Activated CD8-positive, alpha-beta memory T cell treated with anti-CD3 and anti-CD28 coated beads, Interleukin-2, amount 50 U/mL, for 48 hours (primary cell): ENCODE measurements around the gene ADAM11.
"Not testable (repeated sequence)": the region's sequence is repeated elsewhere in the genome, so short reads cannot be mapped to it uniquely, and the experiment has no call there.

ENCODE experiments used
- DNase-seq: peaks from one replicate; pipeline ENCODE4 v3.0.0-alpha.2; 2020

Gene ADAM11, protein sequence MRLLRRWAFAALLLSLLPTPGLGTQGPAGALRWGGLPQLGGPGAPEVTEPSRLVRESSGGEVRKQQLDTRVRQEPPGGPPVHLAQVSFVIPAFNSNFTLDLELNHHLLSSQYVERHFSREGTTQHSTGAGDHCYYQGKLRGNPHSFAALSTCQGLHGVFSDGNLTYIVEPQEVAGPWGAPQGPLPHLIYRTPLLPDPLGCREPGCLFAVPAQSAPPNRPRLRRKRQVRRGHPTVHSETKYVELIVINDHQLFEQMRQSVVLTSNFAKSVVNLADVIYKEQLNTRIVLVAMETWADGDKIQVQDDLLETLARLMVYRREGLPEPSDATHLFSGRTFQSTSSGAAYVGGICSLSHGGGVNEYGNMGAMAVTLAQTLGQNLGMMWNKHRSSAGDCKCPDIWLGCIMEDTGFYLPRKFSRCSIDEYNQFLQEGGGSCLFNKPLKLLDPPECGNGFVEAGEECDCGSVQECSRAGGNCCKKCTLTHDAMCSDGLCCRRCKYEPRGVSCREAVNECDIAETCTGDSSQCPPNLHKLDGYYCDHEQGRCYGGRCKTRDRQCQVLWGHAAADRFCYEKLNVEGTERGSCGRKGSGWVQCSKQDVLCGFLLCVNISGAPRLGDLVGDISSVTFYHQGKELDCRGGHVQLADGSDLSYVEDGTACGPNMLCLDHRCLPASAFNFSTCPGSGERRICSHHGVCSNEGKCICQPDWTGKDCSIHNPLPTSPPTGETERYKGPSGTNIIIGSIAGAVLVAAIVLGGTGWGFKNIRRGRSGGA

DNA sequence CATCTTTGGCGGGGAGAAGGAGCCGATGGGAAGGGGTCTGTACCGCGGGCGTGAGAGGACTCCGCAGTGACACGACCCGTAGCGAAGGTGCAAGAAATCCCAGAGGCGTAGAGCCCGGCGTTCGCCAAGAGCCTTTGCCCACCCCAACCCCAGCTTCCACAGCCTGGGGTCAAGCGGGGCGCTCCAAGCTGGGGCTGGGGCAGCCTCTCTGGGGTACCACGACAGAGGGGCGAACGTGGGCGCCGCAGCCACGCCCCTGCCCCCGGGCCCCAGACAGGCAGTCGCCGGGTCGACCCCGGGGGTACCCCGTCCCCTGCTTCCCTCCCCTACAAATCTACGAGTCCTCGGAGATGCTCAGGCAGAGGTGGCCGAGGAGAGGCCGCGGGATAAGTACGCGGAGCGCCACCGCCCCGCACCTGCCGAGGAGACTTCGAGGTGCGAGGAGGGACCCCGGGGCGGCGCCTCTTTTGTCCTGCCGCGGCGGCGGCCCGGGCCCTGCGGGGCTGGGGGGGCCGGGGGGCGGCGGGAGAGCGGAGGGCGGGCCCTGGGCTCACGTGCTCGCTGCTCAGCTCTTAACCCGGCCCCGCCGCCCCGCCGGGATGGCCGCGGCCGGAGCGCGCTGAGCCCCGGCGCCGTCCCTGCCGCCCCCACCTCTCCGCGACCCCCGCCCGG, at the start of gene ADAM11:
Gene ADAM11, plus strand, starts transcription at position 575 of the 672 bp plus-strand sequence. CDS start 212 bp downstream, outside the sequence.
- no peak for DNase-seq

DNA sequence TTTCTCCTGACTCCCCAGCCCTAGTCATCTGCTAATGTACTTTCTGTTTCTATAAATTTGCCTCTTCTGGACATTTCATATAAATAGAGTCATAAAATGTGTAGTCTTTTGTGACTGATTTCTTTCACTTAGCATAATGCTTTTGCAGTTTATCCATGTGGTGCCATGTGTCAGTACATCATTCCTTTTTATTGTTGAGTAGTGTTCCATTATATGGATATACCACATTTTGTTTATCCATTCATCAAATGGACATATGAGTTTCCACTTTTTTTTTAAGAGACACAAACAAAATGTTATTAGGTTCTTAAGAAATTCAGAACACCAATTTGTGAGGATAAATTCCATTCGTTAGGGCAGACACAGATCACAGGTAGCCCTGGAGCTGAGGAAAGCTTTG, 39.3 kb upstream of the ADAM11 start:
- no peak for DNase-seq

DNA sequence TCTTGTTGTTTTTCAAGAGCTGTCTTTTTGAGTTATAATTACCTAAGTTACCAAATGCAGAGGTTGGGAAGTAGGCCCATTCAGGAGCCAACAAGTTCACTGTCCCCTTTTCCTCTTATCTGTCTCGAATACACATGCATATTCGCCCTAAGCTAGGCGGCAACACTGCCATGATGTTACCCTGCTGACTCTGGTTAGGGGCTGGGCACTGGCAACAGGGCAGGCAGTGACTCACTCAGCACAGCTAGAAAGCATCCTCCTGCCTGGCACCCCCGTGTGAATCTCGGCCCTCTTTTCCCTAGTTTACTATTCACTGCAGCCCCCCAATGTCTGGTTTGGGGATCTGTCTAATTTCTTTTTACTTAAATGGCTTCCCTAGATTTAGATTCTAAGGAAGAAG, 36.5 kb upstream of the ADAM11 start:
- DNase-seq = no peak

DNA sequence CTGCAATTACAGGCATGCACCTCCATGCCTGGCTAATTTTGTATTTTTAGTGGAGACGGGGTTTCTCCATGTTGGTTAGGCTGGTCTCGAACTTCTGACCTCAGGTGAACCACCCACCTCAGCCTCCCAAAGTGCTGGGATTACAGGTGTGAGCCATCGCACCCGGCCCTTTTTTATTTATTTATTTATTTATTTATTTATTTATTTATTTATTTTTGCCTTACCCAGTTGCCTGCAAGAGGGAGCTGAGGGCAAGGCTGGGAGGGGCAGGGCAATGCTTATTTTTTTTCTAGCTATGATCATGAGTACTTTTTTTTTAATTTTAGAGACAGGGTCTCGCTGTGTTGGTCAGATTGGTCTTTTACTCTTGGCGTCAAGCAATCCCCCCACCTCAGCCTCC, 32.7 kb upstream of the ADAM11 start:
- DNase-seq = not testable (repeated sequence)

DNA sequence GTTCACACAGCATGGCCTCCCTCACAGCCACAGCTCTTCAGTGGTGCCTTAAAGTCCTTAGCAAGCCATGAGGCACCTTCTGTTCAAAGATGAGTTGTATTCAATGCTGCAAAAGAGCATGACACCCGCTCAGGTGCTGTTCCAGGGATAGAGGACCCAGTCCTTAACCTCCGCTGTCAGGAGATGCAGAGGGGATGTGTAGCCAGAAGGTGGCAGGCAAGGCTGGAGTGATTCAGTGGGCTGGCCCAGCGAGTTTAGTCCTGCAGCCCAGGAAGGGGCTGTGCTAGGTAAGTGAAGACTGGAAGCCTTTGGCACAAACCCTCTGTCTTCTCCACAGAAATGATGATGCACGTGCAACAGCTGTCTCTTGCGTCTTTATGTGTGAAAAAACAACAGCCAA, 25.0 kb upstream of the ADAM11 start:
- DNase-seq = no peak

DNA sequence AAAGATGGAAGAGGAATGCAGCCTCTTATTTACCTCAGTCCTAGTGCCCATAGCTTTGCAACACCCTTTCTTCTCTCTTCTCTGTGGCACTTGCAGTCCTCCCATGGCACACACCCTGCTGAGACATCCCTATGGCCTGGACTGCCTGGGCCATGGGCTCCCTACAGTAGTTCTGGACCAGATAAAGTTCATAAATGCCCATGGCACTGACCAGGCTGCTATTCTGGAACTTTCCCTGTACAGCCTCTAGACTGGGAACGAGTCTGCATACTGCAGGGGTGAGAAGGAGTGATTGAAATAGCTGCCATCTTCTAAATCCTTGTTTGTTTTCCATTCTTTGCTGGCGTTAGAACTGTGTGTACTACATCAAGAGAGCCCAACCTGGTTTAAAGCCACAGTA, 24.5 kb upstream of the ADAM11 start:
- no peak for DNase-seq

DNA sequence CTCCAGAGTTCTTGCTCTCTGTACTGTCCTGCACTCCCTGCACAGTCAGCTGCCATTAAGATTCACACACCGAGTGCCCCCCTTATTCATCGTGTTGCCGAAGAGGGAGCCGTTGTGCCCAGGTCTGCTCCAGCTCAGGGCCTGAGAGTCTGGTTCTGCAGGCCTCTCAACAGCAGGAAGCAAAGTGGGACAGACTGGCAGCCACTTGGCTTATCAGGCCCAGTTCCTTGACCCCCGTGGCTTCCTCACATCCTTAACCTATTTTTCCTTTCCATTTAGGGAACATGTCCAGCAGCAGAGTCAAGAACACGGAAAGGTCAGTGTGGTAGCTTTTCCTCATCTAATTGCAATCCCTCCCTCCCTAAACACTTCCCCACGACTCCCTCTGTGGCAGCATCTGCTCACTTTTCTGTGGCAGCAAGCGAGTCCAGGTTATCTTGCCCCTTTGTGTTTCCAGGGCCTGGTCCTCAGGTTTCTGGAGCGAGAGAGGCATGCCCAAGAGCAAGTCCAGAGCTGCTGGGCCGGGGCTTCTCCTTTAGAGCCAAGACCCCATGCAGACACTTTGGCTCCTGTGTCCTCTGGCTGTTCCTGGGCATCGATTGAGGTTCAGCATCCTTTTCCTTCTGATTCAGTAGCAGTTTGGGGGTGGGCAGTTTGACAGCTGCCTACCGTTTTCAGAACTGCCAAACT, 22.1 kb upstream of the ADAM11 start:
- DNase-seq = no peak

DNA sequence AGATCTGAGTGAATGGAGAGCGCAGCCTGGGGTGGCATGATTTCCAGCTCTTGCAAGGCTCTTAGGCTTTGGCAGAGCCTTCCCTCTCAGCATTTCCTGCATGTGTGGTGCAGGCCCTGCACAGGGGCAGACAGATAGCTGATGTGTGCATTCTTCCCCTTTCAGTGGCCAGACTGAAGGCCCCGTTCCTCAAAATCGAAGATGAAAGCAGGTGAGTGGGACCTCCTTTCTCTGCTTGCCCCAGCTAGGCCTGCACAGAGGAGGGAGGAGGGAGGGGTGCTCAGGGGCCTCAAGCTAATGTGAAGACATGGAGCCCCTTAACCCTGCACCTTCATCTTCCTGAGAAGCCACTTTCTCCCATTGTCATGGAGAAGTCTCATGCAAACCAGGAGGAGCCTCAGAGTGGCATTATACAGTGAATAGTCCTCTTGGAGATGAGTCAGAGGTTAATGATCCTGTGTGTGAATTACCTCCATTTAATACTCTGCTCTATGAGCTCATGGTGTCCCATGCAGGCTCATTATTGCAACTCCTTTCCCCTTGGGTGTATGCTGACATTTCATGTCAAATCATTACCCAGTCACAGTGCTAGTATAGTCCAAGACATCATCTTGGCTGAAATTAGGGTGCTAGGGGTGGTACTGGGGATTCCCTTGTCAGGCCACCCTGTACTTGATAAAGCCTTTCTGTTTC, 20.4 kb upstream of the ADAM11 start:
- no peak for DNase-seq

DNA sequence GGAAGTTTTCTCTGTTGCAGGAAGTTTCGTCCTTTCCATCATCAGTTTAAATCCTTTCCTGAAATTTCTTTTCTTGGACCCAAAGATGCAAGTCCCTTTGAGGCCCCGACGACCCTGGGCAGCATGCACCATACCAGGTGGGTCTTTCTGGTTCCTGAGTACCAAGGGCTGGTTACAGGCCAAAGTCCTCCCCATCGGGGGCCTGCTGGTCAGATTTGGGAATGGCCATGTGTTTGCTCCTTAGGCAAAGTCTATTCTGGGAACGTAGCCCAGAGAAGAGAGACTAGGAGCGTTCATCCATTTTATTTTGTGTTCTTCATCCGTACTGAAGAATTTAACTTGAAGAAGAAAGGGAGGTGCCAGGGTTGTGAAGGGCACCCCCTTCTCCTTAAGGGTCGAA, 17.5 kb upstream of the ADAM11 start:
- no peak for DNase-seq

DNA sequence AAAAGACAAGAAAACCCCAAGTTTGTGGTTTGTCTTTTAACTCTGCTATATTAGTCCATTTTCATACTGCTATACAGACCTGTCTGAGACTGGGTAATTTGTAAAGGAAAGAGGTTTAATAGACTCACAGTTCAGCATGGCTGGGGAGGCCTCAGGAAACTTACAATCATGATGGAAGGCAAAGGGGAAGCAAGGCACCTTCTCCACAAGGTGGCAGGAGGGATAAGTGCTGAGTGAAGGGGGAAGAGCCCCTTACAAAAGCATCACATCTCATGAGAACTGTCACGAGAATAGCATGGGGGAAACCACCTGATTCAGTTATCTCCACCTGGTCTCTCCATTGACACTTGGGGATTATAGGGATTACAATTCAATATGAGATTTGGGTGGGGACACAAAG, 13.5 kb upstream of the ADAM11 start:
- DNase-seq = no peak

DNA sequence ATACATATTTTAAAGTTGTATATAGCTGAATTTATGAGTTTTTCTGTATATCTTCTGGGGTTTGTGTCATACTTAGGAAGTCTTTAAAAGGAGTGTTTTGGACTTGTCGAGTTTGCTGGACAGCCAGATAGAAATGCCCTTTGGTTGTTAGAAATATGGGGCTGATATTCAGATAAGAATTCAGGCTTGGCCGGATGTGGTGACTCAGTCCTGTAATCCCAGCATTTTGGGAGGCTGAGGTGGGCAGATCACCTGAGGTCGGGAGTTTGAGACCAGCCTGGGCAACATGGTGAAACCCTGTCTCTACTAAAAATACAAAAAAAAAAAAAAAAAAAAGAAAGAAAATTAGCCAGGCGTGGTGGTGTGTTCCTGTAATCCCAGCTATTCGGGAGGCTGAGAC, 13.1 kb upstream of the ADAM11 start:
- DNase-seq = not testable (repeated sequence)

DNA sequence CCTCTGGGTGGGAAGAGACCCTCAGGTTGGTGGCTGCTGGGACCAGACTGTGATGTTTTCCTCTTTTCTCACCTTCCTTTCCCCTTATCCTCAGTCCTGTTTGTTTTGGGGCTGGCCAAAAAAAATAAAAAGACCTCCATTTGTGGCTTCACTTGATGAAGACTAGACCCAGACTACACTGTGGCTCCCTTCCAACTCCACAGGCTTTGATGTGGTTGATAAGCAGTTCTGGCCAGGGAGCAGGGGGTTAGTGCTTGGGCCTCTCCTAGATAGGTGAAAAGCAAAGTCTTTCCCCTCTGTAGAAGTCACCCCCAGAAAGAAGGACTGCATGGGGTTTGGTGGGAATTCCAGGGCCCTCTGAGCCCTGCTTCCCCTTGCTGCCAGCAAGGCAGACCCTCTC, 11.2 kb upstream of the ADAM11 start:
- DNase-seq = no peak

DNA sequence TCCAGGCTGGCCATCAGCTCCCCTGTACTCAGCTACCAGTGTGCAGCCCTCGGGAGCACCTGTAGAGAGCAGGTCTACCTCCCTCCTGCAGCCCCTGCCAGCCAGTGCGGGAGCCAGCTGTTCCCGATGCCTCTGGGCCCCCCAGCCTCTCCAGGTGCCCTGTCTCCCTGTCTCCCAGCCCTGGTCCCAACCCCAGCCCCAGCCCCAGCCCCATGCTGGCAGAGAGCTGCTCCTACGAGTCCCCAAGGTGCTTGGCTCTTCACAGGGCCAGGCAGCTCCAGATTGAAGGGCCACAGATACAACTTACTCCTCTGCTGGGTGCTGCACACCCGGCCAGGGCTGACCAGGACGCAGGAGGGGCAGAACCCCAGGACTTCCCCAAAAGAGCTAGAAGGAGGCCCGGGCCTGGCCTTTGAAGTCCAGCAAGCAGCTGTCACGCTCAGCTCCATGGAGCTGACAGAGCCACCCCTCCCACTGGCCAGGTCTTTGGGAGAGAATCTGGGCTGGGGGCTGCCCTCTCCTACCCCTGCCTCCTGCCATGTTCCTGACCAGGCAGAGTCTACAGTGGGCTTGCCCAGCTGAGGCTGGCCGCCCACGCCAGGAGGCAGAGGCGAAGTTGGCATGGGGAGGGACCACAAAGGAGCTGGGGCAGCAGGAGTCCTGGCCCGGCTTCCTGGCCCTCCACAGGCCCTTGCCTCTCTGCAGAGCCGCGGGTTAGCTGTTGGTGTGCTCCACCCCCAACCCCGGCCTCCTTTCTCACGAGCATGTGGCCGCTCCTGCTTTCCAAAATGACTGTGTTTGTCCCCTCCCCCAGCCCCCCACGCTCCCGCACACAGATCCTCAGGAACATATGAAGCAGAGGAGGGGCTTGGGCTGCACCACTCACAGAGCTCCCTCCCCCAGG, 9.5 kb upstream of the ADAM11 start:
- no peak for DNase-seq

DNA sequence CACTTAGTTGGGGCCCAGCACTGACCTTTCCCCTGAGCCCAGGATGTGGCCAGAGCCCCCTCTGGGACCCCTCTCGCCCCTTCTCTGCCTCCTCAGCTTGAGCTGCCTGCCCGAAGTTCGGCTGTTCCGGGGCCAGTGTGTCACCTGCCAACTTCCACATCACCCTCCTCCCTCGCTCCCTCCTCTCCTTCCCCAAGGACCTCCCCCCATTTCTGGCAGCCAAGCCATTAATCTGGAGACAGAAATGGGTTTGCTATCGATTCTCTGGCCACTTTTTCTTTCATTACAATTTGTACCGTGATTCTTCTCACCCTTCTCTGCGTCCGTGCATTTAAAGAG, 8.8 kb upstream of the ADAM11 start:
- DNase-seq = no peak

DNA sequence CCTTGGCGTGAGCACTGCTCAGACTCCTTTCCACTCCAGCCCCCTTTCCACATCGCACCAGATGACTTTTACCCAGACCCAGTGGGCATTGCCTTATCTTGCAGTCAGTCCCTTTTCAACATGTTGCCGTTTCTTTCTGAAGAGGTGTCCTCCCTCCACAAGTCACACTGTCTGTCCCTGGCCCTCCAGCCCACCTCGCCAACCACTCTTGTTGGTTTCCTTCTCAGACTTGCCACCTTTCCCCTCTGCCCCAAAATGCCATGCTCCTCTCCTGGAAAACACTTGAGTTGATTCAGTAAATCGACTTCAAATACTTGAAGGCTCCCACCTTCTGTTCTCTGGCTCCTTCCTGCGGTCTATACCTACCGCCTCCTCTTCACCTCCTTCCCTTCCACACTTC, 7.5 kb upstream of the ADAM11 start:
- DNase-seq = no peak

DNA sequence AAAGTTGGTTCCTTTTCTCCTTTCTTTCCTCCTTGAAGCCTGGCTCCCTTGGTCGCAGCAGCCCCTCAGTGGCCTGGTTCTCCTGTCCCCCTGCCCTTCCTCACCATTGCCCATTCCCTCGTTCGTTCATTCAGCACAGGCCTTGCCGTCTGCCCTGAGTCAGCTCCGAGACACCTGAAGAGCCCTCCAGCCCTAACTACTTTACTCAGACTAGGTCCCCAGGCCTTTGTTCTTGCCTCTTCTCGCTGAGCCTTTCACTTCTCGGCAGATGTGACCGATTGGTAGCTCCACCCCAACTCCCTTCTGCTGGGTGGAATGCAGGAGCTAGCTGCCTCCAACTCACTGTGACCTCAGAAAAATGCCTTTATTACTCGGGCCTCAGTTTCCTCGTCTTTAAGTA, 7.0 kb upstream of the ADAM11 start:
- DNase-seq = no peak

DNA sequence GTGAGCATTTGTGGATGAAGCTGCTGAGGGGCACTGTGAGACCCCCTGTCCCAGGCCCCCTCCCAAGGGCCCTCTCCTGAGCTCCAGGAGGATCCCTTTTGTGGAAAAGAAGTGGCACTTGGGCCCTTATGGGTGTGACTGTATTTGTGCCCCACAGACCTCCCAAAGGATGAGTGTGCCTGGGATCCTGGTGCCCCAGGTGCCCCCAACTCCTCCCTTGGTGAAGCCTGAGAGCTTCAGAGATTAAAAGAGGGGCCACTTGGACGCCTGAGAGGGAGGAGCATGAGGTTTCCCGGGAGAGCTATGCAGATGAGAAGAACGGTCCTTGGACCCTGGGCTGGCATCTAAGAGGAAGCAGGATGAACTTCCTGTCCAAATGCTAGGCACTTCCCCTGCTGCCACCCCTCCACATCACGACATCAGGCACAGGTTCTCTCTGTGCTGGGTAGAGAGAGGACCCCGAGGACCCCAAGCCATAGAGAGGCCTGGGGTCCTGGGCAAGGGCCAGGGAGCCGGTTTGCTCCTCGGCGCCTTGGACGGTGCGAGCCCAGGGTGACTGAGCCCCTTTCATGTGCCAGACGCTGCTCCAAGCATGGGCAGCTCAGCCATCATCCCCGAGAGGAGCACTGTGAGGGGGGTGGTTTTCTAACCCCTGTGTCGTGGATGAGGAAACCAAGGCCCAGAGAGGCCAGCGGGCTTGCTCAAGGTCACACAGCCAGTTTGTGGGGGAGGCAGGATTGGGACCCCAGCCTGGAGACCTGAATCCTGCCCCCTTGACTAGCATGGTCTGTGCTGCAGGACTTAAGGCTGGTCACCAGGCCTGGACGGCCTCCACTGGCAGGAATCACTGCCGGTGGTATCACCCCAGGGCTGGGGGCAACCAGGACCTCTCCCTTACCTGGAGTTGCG, 5.6 kb upstream of the ADAM11 start:
- DNase-seq = no peak

DNA sequence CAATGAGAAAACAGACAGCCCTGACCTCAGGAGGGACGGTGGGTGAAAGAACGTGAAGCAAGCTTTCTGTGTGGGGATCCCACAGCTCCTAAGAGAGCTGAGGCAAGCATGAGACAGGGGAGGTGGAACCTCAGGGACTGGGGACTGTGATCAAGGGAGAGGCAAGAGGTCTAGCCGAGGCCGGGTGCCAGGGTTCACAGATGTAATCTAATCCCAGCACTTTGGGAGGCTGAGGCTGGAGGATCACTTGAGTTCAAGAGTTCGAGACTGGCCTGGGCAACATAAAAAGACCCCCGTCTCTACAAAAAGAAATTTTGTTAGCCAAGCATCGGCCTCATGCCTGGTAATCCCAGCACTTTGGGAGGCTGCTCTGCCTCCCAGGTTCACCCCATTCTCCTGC, 4.5 kb upstream of the ADAM11 start:
- no peak for DNase-seq

DNA sequence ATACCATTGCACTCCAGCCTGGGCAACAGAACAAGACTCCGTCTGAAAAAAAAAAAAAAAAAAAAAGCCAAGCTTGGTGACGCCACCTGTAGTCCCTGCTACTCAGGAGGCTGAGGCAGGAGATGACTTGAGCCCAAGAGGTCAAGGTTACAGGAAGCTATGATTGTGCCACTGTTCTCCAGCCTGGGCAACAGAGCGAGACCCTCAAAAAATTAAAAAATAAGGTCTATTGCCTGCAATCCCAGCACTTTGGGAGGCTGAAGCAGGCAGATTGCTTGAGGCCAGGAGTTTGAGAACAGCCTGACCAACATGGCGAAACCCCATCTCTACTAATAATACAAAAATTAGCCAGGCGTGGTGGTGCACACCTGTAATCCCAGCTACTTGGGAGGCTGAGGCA, 3.6 kb upstream of the ADAM11 start:
- not testable (repeated sequence) for DNase-seq
